Glomerular visceral epithelial cell (primary cell): ENCODE measurements around the gene PLAC1.
A peak's percentile ranks its signal among the peaks of the same experiment; 100 is the strongest.

Experiments
- DNase-seq: peaks from one replicate; pipeline ENCODE4 v3.0.0-alpha.2; 2016; ENCODE audit errors: extremely low spot score

The PLAC1 gene

DNA sequence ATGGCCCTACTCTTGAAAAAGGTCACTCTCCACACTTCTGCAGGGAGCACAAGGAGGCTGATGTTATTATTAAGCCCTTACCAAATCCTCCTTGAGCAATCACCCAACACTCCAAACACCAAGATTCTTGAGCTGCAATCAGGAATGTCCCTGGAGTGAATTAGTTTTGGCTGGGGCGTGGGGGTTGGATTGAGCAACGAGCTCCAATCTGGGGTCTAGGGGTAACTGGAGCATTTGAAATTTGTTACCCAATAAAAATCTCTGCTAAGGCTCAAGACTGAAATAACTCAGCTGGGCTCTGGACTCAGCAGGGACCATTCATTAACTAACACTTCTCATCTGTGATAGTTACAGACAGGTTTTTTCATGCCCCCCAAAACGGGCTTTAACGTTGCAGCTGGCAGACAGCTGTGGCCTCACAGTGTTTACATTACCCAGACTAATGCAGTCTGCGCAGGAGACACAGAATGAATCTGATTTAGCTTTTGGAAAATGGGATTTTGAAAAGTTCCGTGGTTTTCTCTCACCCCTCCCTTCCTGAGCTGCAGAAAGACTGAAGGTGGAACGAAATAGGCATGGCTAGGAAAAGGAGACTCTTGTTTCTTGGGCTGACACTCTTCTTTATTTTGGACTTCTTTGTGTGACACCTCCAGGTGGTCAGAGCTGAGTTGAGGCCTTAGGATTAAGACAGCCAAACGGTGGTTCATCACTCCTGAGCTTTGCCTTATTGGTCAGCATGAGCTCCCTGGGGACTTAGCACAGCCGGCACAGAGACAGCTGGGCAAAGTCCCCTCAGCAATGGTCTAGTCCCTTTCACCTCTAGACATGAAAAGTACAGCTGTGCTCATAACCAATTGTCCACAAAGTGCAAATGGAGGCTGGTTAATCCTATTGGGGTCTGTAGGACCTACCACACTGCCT is 26.6 kb downstream of the PLAC1 start:
- no peak for DNase-seq

DNA sequence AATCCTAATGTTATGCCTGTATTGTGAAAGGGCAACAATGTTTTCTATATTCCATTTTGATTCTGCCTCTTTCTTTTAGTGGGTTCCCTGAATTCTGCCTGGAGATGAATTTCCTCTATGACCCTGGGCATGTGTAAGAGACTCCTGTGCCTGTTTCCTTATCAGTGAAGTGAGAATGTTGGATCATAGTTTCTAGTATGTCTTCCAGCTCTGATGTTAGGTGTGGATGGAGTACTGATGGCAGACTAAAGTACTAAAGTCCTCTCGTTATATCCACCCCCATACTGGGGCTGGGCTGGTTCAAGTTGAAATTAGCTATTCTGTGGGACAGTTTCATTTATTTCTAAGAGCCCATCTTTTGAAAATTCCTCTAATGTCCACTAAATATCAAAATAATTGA is 29.6 kb downstream of the PLAC1 start:
- DNase-seq, result no peak

DNA sequence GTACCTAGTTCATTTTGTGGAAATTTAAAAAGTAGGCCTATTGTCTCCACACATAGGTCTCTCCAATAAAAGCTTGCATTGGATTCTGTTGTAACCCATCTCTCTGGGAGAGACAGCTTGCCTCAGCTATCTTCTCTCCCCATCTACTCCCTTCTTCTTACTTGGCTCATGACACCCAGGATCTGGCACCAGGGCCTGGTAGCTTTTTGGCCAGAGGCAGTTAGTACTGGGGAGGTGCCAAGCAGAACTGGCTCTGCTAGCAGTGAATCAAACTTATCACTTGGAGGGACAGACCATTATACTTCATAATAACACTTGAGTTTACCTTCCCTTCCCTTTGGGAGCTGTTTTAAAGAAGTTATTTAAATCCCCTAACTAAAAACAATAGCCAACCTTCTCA is 31.8 kb downstream of the PLAC1 start:
- DNase-seq, result no peak

DNA sequence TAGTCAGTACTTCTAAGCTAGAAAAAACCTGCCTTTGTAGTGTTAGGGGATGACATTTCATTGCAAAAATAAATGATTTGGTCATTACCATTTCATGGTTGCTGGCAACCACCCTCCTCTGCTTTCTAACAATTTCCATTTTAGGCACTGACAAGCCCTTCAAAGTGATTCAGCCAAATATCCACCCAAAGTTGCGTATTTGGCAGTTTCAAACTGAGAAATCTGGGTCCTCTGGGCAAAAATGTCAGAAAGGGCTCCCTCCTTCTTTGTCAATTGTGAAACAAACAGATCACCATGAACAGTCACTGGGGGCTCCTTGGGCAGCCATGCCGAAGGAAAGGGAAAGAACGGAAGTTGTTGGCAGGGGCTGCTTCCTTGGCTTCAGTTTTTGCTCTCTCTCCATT is 33.0 kb downstream of the PLAC1 start:
- no peak for DNase-seq

DNA sequence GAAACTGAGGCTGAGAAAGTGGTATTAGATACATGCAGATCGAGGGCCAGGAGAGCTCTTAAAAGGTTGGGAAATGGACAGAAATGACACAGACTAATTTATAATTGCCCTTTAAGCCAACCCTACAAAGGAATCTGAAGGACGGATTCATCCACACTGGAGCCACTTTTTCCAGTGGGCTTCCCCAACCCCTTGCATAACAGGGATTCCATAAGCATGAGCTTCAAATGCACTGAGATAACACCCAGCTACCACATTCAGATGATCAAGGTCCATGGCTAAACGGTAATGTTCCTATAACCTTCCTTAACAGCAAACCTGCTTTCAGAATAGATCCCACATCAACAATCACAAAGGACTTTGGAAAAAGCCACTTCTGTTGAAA is 34.2 kb downstream of the PLAC1 start:
- DNase-seq, result no peak

DNA sequence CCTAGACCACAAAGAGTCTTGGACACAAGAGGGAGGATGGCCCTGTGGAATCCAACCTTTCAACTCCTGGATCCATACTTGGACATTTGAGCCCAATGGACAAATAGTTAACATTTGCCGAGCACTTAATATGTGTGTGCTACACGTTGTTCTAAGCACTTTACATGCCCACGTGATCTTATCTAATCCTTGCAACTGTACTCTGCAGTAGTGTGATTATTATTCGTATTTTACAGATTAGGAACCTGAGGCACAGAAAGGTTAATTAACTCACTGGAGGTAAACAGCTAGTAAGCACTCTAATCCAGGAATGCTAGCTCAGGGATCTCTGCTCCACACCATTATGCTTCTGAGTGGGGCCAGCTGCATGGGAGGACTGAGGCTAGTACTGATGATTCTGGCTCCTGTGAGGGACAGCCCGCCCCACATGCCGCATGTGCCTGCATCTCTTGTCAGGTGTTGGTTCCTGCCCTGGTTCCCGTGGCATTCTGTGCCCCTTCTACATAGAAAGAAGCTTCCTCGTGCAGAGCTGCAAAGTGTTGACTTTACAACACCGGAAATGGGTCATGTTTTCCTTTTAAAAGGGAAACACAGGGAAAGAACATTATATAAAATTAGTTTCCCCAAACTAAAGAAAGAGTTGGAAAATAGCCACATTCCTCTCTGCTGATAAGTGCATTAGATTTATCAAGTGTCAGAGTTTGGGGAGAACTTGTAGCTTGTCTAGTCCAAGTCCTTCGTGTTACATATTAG is 34.8 kb downstream of the PLAC1 start:
- no peak for DNase-seq

DNA sequence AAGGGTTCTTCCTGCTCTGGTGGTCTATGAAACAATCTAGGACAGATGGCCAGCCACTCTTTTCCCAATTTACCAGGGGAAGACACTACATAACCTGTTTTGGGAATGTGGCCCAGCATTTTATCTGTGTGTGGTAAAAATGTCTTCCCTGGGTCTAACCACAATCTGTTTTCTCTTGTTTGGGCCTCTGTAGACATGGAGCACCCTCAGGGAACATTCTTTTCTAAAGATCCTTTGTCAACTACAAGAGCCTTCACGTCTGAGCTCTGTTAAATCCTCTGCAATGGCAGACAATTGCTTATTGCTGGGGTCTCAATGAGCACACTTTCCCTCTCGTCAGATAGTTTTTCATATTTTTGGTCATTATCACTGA is 35.5 kb downstream of the PLAC1 start:
- DNase-seq, result peak; percentile 28

DNA sequence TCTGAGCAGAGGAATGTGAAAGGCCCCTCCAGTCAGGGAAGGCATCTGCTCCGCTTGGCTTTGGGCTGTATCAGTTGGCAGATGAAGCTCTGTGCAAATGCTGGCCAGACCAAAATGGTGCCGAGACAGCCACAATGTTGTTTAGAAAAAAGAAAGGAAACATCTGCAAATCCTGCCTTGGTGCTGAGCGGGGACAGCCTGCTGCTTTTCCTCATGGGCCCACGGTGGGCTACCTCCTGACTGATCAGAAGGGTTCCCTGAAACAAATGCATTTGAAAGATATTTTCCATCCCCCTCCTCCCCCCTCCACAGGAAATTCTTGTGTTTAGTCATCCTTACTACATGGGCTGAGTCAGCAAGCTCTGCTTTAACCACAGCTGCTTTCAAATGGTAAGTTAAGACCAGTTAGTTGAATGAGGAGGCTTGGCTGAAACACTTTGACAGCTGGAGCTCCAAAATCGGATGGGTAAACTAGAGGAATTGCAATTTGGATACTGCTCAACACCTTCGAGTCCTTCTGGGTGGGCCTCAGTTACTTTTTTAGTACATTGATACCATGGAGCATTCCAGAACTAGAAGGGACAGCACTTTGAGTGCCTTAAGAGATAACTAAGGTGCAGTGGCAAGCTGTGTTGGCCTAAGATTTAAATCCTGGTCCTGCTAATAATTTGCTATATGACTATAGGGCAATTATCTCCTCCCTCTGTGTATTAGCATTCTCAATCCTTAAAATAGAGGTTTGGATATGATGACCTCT is 36.0 kb downstream of the PLAC1 start:
- peak; percentile 75 for DNase-seq

DNA sequence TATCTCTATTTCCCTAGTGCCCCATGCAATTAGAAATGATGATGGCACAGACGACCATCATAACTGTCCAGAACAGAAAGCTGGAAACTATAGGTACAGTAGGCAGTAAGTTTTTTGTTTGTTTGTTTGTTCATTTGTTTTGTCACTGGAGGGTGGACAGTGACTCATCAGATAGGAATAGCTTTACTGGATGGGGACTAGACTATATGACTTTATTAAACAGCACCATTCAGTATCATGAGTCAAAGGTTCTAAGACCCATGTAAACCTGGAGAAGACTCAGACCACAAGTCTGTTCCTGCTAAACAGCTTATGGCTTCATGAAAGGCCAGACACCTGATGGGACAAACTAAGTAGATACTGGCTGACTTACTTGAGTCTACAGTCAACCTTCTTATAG is 38.4 kb downstream of the PLAC1 start:
- no peak for DNase-seq

DNA sequence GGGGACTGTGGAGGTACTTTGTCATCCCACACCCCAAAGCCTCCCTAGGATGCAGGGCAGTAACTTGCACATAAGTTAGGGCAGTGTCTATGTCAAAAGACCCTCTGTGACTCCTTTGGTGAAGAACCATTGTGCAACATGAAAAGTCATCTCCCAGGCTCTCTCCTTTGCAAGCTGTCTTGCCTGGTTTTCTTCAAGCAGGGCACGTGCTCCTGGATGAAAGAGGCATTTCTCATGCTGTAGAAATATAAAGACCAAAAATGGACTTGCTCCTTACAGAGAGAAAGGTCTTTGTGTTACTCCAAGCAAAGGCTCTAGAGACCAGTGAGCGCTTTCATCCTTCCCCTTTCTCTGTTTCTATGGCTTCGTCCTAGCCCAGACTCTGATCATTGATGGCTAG is 44.9 kb downstream of the PLAC1 start:
- no peak for DNase-seq

DNA sequence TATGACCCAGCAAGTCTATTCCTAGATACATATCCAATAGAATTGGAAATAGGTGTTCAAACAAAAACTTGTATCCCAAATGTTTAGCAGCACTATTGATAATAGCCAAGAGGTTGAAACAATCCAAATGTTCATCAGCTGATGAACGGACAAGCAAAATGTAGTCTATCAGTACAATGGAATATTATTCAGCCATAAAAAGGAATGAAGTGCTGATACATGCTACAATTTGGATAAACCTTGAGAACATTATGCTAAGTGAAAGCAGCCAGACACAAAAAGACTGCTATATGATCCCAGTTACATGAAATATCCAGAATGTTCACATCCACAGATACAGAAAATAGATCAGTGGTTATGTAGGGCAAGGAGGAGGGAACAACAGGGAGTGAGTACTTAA is 50.1 kb downstream of the PLAC1 start:
- DNase-seq, result no peak

DNA sequence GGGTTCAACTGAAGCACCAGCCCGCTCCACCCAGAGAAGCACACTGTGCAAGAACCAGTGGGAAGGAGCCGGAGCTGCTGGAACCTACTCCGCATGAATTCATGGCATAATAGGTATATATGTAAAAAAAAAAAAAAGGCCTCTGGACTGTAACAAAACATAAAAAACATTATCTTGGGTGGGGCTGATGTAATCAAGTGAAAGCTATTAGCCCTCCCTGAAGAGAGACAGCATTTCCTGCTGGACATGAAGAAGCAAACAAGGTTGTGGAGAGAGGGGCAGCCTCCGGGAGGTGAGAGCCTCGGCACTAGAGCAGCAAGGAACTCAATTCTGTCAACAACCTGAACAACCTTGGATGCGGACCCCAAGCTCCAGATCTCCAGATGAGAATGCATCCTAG is 50.7 kb downstream of the PLAC1 start:
- no peak for DNase-seq

DNA sequence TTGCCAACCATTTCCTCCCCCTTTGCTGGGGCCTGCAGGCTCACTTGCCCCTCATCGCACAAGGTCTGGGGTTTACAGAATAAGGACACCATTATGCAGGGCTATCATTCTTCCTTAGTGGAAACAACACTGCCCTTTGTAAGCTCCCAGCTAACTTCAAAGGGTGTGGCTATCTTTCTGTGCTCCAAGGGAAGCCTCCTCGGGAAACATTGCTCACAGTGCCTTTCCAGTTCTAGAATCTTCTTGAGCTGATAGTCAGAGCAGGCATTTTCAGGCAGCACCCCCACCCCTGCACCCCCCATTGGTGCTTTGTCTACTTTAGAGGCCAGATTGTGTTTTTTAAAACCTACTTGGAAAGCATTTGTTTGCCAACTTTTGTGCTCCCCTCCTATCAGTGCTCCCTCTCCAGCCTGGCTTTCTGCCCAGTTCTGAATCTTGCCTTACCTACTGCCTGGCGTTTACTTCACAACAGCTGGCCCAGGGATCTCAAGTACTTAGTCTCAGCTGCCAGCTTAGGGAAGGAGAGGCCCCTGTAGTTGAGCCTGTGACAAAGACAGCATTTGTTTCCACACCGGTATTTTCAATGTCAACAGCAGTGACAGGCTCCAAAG is 53.5 kb downstream of the PLAC1 start:
- DNase-seq, result peak; percentile 30

DNA sequence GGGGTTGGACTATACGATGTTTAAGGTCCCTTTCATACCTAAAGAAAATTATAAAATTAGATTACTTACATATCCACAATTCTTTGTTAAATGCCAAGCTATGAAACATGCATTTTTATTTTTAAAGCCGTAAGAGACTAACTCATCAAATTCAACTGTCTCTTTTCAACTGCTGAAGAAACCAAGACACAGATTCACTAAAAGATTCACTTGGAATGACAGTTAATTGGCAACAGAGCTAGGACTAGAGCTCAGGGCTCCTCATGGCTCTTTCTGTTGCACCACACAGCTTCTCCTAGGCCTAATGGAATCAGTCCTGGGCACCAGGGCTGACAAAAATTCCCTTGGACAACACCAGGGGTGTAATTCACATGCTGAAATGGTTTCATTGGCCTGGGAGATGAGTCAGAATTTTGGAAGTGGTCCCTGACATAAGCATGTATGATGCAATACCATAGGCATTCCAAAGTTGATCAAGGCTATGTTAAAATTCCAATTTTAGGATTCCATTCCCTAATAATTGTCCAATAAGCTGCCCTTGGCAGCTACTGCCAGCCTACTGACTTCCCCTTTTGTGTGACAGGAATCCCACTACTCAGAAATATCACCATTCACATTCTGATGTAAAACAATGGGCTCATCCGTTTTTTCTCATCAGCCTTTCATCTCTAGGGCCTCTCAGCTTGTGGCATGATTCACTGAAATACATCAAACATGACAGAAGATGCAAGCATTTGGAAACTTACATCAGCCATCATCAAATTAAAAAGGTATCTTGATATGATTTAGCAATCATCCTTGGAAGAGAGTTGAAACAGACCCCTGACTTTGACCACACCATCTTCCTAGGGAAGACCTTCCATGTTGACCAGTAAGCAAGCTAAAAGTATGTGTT is 54.2 kb downstream of the PLAC1 start:
- DNase-seq, result peak; percentile 69

DNA sequence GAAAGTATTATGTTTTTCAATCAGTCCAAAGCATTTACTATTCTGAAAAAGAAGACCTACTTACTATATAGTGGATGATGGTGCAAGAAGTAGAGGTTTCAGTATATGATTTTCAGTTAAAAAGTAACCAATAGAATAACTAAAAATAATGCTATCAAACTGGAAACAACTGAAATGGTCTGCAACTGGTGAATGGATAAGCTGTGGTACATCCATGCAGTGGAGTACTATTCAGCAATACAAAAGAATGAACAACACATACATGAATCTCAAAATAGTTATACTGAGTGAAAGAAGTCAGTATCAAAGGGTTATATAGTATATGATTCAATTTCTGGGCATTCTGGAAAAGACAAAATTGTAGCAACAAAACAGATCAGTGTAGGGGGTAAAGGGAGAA is 55.9 kb downstream of the PLAC1 start:
- no peak for DNase-seq

DNA sequence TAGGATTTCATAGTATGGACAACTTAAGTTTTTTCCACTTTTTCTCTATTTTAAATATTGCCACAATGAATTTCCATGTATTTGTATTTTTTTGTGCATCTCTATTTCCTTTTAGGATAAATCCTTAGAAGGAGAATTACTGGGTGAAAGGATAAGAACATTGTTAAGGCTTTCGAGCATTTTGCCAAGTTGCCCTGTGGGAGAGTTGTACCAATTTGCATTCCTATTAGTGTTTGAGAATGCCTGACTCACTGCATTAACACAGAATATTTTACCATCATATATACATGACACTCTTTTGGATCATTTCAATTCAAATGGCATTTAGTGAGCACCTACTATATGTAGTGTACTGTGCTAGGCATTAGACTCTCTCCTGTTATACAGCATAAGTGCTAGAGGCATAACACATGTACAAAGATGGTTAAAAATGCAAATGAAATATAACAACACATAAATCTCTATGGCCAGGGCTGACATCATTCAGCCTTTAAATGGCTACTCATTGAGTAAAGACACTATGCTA is 57.0 kb downstream of the PLAC1 start:
- DNase-seq, result no peak

DNA sequence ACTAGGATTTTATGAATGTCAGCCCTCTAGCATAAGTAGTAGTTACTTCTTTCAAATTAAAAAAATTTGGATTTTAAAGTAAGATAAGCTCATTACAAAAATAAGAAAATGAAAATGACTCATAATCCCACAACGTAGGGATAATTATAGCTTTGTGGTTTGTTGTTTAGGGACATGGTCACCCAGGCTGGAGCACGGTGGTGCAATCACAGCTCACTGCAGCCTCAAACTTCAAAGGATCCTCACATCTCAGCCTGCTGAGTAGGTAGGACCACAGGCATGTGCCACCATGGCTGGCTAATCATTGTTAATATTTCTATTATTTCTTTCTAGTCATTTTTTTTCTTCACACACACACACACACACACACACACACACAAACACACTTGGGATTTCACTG is 57.6 kb downstream of the PLAC1 start:
- peak; percentile 66 for DNase-seq

DNA sequence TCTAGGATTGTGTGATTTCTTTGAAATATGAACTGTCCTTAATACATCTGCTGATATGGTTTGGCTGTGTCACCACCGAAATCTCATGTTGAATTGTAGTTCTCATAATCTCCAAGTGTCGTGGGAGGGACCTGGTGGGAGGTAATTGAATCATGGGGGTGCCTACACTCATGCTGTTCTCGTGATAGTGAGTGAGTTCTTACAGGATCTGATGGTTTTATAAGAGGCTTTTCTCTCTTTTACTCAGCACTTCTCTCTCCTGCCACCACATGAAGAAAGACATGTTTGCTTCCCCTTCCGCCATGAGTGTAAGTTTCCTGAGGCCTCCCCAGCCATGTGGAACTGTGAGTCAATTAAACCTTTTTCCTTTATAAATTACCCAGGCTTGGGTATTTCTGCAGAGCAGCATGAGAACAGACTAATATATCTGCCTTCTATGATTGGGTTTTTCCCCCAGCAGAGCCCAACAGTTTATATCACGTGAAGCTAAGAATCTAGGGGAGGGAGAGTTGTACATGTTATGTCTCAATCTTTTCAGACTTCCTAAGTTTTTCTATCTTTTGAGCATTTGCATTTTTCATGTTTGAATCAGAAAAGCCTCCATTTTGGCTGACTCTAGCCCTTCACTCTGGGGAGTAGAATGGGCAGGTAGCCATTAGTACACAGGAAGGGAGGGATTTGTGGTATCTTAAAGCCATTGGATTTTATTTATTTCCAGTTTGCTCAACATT is 58.9 kb downstream of the PLAC1 start:
- DNase-seq, result no peak

DNA sequence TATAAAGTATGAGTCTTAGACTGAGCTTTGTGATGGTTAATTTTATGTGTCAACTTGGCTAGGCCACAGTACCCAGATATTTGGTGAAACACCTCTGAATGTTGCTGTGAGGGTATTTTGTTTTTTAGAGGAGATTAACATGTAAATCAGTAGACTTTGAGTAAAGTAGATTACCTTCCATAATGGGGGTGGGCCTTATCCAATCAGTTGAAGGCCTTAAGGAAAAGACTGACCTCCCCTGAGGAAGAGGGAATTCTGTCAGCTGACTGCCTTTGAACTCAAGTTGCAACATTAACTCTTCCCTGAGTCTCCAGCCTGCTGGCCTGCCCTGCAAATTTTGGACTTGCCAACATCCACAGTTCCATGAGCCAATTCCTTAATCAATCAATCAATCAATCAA is 66.0 kb downstream of the PLAC1 start:
- no peak for DNase-seq

DNA sequence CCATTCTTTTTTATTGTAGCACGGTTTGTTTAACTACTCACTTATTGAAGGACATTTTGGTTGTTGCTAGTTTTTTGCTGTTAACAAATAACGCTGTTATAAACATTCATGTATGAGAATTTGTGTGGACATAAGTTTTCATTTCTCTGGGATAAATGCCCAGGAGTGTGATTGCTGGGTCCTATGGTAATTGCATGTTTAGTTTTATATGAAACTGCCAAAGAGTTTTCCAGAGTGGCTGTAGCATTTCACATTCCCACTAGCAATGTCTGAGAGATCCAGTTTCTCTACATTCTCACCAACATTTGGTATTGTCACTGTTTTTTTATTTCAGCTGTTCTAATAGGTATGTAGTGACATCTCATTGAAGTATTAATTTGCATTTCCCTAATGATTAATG is 66.8 kb downstream of the PLAC1 start:
- no peak for DNase-seq
